Cardiac fibroblast (primary cell): Measurements from ENCODE around the gene KRT8.
A peak's percentile ranks its signal among the peaks of the same experiment; 100 is the strongest.

ENCODE experiments used
- DNase-seq, 2 donors: peaks; one replicate each; pipeline versions ENCODE4 v3.0.0 to v3.0.0-alpha.2; 2010; ENCODE audit warnings: low read depth in 2 of 2
- H3K4me3 ChIP-seq, 2 donors: replicated peaks in 1 of 2; 1 replicate in 1 of 2; 2 replicates in 1 of 2; pipeline ENCODE4 v1.5.1; 2011; ENCODE audit warnings: low read depth in 2 of 2, low read length in 2 of 2, mild to moderate bottlenecking in 2 of 2, moderate library complexity in 1 of 2
- CTCF ChIP-seq: IDR thresholded peaks from one replicate; pipeline ENCODE4 v1.5.1; 2011; ENCODE audit warnings: low read depth, mild to moderate bottlenecking, low read length, inconsistent platforms

The KRT8 gene

GRCh38 chr12:52910248-52910883, 5.5 kb upstream of the KRT8 start:
- no peak for DNase-seq
- no peak for TF ChIP-seq CTCF
- H3K4me3 ChIP-seq, result no peak overlapping the region

- DNase-seq, result no peak
- no peak for TF ChIP-seq CTCF
These were observed 4.9 kb upstream of the KRT8 start for GRCh38 chr12:52909796-52910195.

GRCh38 chr12:52909331-52909730, 4.5 kb upstream of the KRT8 start:
- no peak for TF ChIP-seq CTCF
- H3K4me3 ChIP-seq, result no peak overlapping the region
- DNase-seq, result no peak

More at GRCh38 chr12:52909796-52910195, 4.9 kb upstream of the KRT8 start:
- H3K4me3 ChIP-seq, result no peak overlapping the region

GRCh38 chr12:52907092-52907810, 2.4 kb upstream of the KRT8 start:
- DNase-seq, result peak; percentile 43 to 63
- TF ChIP-seq CTCF, result no peak
- no peak overlapping the region for H3K4me3 ChIP-seq

- no peak for TF ChIP-seq CTCF
- no peak overlapping the region for H3K4me3 ChIP-seq
- no peak for DNase-seq
These were observed 1.3 kb upstream of the KRT8 start for GRCh38 chr12:52906191-52906601.

GRCh38 chr12:52903855-52904508, 894 bp downstream of the KRT8 start:
- DNase-seq, result peak; percentile 10 to 63
- H3K4me3 ChIP-seq, result peak overlapping the region in 1 of 2 donors; percentile 45
- no peak for TF ChIP-seq CTCF
